GM19328 (cell line): Measurements from ENCODE around the gene DDR2.

Experiments
- ATAC-seq: cut with Tn5 transposase; IDR thresholded peaks from one replicate; pipeline ENCODE4 v1.9.1; 2021; ENCODE audit warnings: mild to moderate bottlenecking, moderate library complexity; ENCODE audit not compliant: unreplicated experiment

Gene DDR2

GRCh38 chr1:162694911-162695310 lies 62.6 kb downstream of the DDR2 start:
- no peak for ATAC-seq

DNA sequence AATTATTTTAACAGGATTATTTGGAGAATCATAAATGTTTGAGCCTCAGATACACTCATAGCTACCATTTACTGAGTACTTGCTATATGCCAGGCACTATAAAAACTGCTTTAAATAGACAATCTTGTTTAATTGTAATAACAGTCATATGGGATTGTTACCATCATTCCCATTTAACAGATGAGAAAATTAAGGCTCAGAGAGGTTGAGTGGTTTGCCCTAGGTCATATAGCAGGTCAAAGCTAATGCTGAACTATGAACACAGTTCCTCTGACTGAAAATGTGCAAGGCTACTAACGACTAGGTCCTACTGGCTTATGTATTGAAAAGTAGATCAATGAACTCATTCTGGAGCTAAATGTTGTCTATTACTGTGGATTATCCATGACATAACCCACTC lies 63.4 kb downstream of the DDR2 start:
- ATAC-seq = no peak

DNA sequence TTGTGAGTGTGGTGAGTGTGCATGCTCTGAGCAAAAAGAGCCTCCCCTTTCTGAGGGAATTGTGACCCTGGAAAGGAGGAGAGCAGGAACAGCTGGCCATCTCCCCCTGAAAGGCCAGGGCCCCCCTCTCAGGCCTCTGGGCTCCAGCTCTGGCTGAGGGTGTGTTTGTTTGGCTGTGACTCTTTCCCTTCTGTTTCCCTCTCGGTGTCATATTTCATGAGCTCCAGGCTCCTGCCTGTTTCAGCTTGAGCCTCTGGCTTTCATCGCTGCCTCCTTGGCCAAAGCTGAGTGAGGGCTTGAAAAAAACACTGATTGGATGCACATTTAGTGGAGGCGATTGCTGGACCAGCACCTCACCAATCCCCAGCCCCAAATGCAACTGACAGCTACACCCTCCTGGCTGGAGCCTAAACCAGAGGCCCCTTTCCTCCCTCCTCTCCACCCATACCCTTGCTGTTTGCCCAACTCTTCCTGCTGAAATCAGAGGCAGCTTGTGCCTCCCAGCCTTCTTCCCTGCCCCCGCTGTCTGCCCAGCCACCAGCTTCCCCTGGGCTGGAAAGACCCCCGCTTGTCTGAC lies 64.1 kb downstream of the DDR2 start:
- no peak for ATAC-seq

GRCh38 chr1:162697140-162697895 lies 65.1 kb downstream of the DDR2 start:
- ATAC-seq = no peak

- no peak for ATAC-seq
Observed at GRCh38 chr1:162699366-162699765, 67.1 kb downstream of the DDR2 start.

DNA sequence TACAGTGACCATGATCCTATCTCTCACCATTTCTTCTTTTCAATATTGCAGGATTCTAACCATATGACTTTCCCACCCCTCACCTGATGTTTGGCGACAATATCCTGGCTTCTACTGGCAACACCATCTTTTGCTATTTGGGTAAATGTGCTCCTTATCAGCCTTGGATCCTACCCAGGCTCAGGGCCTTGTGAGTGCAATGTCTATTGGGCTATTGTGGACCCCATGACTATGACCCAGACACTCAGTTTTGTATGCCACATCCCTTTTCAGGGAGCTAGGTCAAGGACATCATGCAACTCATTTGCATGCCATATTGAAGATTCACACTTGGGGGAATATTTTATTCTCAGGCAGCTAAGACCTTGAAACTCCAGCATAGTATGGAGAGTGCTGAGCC lies 67.9 kb downstream of the DDR2 start:
- no peak for ATAC-seq

GRCh38 chr1:162701286-162701685 lies 69.0 kb downstream of the DDR2 start:
- ATAC-seq = no peak

DNA sequence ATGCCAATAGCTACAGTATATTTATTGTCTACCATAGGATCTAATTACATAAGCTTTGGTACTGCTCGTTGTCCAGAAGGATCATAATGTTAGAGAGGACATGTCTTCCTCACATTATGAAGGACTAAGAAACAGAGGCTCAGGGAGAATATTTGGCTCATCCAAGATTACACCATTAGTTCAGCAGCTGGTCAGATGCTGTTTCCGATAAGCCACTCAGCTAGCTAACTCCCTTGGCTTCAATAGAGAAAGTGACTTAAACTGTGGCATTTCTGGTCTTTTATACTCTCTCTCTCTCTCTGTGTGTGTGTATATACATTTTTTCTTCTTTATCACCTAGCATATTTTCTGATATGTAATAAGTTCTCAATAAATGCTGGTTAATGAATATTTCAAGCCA lies 70.4 kb downstream of the DDR2 start:
- no peak for ATAC-seq

- no peak for ATAC-seq
Observed at GRCh38 chr1:162703708-162704107, 71.4 kb downstream of the DDR2 start.

GRCh38 chr1:162704673-162705424 lies 72.6 kb downstream of the DDR2 start:
- no peak for ATAC-seq

DNA sequence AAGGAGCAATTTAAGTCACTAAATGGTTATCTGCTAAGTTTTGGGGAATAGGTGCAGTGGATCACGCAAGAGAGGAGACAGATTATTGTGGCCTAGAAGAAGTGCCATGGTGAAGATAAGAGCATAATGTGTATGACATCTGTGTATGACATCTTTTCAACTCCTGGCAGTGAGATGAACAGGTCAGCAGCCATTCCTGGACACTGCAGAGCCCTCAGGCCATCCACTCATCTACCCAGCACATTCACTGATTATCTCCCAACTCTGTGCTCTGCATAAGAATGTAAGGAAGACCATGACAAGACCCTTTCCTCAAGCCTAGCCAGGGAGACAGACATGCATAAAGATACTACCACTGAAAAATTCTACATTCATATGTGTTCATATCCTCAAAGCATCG lies 73.7 kb downstream of the DDR2 start:
- ATAC-seq = no peak

DNA sequence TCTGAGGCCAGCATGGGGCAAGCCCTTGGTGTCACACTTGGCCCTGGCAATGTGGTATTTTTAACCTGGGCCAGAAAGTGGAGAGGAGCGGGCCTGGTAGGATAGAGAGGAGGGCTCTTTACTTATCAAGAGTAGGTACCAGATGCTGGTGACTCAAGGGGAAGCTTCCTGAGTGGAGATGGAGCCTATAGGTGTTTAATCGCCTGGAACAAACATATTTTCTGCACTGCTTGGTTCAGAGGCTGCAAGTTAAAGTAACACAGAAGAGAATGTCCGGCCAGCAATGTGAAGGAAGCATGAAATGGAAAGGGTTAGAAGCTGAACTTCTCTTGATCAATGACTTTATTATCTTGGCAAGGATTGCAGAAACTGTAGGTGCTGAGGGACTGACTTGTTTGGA lies 74.3 kb downstream of the DDR2 start:
- ATAC-seq = no peak

- no peak for ATAC-seq
Observed at GRCh38 chr1:162708286-162708685, 76.0 kb downstream of the DDR2 start.

DNA sequence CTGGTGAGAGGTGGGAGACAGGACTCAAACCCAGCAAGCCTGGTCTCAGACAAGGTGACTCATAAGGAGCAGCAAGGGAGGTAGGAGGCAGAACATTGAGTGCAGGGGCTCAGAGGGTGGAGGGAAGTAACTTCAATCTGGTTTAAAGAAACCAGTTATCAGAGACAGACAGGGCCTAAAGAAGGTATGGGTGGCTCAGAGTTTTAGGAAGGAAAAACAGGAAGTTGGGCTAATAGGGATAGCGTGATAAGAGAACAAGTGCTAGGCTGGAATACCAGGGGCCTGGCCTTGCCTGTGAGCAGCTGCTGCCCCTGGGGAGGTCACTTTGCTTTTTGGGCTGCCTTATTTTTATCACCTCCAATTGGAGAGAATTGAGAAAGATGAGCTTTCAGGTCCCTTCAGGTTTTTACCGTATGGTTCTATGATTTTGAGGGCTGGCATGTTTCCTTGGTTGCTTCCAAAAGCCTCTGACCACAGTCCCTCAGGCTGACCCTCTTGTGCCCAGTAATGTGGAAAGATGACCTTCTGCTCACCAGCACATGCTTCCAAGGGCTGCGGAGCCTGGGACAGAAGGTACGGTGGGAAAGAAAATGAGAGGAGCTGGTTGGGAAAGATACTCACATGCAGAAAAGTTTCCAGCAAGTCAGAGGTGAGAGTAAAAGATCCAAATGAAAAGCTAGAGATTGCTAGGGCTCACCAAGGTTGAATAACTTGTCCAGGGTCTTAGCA lies 77.0 kb downstream of the DDR2 start:
- ATAC-seq = no peak

DNA sequence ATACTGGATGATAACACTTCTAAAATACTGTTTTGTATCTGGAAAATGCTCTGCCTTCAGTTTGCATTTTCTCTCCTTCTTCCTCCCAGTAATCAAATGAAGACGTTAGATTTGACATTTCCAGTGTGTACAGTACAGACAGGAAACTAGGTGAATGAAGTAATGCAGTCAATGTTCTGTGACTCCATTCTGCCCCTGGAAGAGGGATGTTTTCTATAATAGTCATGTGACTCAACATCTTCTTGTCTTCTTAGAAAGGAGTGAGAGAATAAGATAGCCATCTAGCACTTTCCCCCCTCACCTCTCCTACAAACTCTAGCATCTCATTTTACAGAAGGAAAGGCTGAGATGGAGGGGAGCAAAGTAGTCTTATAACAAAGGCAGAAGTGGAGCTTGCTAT lies 77.6 kb downstream of the DDR2 start:
- ATAC-seq = no peak

- no peak for ATAC-seq
Observed at GRCh38 chr1:162710345-162710744, 78.1 kb downstream of the DDR2 start.

DNA sequence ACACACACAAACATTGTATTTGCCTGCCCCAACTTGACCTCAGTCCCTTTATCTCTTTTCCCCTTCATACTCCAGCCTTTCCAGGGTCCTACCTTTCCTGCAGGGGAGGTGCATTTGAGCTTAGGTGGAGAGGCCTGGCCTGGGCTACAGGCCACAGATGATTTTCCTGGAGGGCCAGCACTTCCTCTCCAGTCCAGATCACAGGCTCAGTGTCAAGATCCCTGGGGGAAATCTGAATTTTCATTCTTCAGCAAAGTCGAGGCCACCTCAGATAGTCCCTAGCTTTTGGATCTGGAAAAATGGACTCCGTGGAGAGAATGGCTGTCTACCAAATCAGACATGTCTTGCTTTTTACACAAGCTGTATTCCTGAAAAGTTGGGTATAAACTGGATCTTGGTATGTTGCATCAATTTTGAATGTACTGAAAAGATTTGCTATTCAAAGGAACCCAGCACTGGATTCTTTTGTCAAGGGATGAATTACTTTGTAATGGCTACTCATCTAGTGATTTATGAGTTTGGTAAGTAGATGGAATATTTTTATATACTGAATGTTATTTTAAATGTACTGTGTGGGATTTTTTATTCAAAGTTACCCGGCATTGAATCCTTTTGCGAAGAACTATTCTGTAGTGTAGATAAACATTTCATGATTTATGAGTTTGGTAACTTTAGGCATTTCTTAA lies 78.7 kb downstream of the DDR2 start:
- no peak for ATAC-seq

DNA sequence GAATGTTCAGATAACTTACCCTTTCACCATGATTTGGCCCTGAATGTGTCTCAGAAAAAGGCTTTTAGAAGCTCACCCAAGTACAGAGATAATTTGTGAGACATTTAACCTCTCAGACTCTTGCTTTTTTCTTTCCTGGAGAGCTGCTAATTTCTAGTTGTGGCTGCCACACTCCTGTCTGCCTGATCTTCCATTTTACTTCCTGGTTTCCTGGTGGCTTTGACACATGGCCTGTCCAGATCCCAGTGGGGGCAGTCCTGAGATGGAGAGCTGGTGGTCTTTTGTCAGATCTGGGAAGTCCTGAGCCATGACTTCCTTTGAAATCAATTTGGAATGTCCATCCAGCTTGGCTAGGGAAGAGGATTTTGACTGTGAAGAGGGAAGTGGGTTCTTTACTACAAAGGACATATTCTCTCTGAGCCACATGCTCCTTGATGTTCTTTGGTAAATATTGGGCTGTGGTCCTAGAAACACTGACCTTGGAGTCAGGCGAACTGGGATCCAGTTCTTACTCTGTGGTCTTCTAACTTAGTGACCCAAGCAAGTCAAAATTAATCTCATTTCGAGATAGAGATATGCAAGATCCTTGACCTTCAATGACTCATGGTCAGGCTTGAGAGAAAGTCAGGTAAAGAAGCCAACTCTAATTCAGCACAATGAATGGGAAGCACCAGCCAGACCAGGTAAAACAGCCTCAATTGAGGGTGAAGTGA lies 80.2 kb downstream of the DDR2 start:
- no peak for ATAC-seq

GRCh38 chr1:162716123-162716522 lies 83.9 kb downstream of the DDR2 start:
- ATAC-seq = no peak

DNA sequence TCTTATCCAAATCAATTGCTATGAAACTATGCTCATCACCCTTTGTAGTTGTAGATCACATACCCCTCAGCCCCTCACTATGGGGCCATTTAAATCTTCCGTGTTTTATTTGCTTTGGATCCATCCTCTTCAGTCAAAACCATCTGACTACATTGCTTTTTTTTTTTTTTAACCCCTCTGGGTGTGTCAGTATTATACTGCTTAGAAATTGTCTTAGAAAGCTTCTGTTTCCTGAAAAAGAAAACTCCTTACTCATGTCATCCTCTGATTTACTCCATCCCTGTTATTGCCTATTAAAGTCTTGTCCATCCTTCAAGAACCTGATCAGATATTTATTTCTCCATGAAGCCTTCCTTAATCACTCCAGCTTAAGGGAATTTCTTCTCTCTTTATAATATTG lies 84.3 kb downstream of the DDR2 start:
- no peak for ATAC-seq
